NCI-H2227 (cell line): ENCODE data around the gene PDE11A.
"Not testable (repeated sequence)": the region's sequence is repeated elsewhere in the genome, so short reads cannot be mapped to it uniquely, and the experiment has no call there.

Experiments used
- DNase-seq: peaks from one replicate; lab custom pipeline; 2025; ENCODE audit not compliant: unreplicated experiment; lab: John Stamatoyannopoulos, UW

PDE11A gene

DNA sequence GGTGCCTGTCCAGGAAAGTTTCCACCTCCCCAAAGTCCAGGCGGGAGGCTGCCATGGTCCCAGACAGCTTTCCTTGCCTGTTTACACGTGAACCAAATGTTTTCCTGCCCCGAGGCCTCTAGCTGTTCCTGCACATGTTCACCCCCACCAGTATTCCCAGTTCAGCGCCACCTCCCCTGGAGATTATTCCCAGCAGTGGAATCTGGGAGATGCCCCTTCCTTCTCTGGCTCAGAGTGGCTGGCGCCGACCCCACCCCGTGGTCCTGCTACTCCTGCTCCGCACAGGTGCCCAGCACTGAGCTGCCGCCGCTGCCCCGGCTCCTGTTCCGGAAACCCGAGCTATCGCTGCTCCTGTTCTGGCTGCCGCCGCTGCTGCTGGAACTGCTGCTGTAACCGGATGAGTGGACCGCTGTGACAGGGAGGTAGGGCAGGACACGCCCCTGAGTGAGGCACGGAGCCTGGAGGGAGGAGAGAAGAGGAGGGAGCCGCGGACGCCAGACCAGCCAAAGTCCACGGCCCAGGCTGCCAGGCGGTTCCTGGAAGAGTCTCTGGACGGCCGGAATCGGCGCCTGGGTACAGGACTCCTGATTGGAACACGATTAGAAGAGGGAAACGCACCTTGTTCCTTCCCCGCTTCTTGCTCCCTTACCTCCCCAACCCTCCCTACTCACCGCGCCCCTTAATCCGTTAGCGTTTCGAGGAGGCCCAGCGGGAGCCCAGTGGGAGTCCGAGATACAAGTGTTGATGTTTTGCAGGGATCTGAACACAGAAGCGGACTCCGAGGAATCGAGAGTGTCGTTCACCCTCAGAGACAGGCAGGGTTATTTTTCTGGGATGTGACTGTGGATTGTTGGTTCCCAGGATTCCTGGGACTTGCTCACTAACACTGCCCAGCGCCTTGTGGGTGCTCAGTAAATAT is at the start of gene PDE11A:
Gene PDE11A (minus strand): TSS at position 395 of the 919 bp plus-strand sequence. CDS start 340 bp downstream, at position 55.
- peak; percentile 88 for DNase-seq

DNA sequence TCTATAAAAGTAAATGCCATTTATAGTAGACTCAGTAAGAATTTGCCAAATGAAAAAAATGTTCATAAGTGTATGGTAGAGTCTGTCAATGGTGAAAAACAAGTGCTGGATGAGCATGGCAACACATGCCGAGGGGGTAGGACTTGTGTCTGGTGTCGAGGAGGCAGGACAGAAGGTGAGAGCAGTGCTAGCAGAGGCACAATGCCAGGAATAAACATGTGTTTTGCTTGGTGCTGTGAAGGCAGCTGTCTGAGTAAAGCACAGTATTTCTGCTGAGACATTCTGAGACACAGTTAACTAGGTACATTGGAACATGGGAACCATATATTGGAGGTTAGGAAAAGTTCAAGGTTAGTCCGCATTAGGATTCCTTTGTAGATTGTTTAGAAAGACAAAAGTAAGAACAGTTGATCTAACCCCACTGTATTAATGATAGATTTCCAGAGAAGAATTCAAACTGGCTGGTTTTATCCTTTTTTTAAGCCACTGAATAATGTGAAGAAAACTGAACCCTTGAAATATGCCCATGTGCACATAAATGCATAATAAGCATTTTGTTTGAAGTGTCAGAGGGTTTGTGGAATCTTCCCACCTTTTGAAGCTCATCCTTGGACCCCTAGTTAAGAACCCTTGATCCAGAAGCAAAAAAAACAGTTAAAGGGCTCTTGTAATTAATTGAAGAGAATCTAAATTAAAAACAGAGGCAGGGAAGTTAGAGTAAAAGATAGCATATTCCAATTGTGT is 46.8 kb upstream of the PDE11A start:
- no peak for DNase-seq

DNA sequence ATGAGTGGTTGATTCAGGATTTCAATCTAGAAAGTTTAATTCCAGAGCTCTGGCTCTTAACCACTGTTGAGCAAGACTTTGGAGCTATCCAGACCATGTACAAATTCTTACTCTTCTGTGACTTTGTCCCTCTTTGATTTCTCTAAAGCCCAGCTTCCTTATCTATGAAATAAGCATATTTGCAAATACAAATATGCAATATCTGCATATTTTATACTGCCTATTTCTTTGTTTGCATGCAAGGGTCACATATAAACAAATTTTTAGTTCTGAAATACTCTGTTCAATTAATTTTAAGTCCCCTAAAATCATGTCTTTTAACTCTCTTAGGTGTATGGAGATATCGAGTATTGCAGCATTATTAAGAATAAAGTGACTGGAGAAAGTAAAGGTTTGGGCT is 45.1 kb upstream of the PDE11A start:
- DNase-seq, result no peak

DNA sequence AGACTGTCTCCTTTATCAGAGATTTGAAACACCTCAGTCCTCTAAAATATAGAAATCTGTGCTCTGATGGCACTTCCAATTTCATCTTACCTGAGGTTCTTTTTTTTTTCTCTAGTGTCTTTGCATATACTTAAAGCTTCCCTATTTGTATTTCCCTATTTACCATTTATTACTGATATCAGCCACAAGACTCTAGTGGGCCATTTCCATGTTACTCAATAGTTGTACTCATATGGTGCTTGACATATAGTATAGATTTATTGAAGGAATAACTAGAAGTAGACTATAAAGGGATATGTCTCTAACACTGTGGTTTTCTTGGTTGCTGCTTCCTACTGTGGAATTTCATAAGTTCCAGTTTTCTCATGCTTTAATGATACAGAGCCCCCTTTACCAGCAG is 42.7 kb upstream of the PDE11A start:
- DNase-seq, result no peak

DNA sequence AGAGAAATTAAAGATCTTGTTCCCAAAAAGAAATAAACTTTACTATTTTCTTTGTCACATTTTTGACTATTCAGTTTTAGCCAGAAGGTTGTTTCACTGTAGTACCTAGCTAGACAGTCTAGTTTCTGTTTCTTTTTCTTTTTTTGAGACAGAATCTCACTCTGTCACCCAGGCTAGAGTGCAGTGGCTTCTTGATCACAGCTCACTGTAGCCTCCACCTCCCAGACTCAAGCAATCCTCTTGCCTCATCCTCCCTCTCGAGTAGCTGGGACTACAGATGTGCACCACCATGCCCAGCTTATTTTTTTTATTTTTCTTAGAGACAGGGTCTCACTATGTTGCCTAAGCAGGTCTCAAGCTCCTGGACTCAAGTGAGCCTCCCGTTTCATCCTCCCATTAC is 41.9 kb upstream of the PDE11A start:
- DNase-seq, result no peak

DNA sequence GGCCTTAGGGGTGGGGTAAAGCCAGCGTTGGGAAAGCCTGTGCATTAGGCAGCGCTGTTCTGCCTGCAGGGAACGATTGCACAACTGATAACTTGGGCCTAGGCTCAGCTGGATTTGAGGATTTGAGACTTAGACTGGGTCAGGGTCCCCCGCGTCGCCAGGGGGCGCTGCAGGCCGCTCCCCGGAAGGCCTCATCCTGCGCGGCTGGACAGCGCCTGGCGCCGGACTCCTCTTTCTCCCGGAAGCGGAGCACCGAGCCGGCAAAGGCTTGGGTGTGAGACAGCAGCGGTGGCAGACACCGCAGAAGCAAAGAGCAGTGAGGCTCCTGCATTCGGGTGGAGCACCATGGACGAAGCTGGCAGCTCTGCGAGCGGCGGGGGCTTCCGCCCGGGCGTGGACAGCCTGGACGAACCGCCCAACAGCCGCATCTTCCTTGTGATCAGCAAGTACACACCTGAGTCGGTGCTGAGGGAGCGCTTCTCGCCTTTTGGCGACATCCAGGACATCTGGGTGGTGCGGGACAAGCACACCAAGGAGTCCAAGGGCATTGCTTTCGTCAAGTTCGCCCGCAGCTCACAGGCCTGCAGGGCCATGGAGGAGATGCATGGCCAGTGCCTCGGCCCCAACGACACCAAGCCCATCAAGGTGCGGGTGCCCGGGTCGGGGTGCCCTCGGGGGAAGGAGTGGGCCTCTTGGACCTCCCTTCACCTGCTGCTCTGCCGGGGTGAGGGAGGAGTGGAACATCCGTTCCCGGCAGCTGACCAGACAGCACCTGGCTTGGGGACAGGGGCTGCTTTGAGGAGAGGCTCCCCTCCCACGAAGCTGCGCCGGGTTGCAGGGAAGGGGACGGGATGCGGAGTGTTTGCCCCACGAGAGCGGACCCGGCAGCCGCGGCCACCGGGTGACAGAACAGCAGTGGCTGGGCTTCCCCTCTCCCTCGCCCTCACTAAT is 39.9 kb upstream of the PDE11A start, which contains the start of gene RBM45:
Gene RBM45 (plus strand): TSS at position 236 of the 951 bp plus-strand sequence. CDS start 110 bp downstream, at position 346.
- peak; percentile 97 for DNase-seq

DNA sequence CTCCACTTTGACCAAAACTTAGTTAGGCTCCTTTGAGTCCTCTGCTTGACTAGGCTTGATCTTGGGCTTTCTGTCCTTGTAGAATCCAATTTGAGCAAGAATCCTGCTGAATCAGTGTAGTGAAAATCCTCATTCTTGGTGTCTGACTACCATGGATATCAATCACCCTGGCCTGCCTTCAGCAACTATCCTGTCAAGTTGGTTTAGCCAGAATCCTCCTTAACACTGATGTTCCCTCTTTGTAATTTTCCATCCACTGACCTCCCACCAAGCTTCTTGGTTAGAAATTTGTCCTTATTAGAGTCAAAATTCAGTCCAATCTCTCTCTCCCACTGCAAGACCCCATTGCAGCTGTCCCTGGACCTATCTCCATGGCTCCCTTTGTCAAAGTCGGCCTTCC is 39.2 kb upstream of the PDE11A start:
- no peak for DNase-seq

DNA sequence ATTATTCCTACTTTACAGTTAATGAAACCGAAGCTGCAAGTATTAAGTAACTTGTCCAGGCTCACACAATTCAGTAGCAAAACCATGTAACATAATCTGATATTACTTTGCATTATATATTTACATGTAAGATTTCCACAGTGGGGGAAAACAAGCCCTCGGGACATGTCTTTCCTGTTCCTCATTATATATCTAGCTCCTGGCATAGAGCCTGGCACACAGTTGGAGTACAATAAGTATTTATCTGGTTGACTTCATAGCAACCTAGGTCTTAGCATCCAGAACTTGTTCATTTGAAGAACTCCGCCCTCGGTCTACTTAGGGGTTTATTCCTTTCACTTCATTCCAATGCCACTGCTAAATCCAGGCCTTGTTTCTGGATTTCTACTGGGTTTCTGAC is 38.1 kb upstream of the PDE11A start:
- no peak for DNase-seq

DNA sequence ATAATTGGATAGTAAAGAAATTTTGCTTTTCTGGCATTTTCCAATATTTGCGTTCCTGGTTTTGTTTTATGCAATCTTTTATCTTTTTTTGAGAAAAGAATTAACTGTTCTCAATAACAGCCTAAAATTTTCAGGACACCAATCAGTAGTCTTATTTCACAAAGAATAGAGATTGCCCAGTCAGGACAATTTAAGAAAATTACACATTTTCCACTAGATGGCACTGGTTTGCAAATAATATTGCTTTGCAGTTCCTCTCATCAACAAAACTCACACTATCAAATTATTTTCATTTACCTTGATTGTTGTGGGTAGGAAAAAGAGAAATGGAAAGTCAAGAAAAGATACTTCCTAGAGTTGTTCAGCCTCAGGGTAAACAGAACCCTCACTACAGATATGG is 37.2 kb upstream of the PDE11A start:
- peak; percentile 75 for DNase-seq

DNA sequence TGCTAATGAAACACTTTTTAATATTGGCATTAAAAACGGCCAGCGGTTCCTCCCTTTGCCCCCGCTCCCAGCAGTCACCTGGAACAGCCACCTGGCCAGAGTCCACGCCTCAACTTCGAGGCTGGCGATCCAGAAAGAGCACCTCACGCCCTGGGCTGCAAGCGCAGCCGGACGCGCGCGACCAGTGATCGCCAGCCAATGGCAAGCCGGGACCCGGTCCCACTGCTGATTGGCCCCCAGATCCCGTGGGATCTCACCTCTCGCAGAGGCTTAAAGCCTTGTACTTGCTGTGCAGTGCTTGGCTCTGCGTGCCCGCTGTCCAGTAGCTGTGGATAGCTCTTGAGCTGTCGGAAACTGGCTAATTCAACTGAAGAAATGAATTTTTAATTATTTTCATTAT is 35.6 kb upstream of the PDE11A start:
- no peak for DNase-seq

DNA sequence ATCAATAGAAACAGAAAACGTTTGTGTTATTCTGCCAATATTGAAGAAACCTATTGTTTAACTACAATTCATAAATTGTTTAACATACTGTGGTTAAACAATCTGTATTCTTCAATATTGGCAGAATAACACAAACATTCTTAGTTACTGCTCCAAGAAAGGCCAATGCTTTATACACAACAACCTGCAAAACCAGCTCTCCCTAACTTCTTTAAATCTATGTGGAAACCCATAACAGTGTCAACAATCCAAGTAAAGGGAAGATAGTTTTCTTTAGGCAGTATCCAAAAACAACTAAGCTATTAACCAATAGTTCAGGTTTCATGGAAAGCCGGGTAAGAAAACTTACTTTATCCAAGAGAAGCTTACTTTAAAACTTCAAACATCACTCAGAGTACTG is 33.5 kb upstream of the PDE11A start:
- DNase-seq, result no peak

DNA sequence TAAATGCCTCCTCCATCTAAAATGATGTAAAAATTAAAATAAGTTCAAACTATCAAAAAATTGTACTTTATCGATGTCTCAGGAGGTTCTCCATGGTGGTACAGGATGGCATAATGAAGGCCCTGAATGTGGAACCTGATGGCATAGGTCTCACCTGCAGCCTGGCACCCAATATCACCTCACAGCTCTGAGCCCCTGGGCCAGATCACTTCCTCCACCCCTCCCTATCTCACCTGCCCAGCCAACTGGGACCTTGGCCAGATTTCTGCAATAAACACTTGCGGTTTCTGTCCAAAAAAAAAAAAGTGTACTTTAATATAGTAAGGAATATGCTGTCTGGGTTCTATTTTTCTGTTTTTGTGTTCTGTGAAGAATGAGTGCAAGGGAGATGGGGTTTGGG is 33.0 kb upstream of the PDE11A start:
- no peak for DNase-seq

DNA sequence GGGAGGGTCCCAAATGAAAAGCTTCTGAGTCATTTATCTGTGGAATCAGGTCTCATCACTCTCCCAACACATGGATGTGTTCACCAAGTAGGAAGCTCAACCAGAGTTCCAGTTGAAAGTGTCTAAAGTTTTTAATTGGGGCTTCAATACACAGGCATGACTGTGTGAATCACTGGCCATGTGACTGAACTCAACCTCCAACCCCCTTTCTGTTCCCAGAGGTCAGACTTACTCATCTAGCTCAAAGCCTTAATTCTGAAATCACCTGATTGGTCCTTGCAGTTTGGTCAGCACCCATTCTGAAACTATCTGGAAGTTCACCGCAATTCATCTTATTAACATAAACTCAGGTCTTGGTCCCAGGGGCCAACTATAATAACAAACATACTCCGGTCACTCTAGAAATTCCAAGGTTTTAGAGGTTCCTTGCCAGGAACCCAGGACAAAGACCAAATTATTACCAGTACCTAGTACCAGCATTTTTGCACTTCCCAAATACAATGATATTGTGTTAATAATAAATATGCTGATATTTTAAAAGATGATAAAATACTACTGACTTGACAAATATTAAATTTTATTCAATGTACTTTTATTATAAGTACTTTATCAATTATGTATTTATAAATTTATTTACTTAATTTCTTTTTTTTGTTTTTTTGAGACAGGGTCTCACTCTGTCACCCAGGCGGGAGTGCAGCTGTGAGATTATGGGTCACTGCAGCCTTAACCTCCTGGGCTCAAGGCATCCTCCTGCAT is 28.9 kb upstream of the PDE11A start:
- no peak for DNase-seq

DNA sequence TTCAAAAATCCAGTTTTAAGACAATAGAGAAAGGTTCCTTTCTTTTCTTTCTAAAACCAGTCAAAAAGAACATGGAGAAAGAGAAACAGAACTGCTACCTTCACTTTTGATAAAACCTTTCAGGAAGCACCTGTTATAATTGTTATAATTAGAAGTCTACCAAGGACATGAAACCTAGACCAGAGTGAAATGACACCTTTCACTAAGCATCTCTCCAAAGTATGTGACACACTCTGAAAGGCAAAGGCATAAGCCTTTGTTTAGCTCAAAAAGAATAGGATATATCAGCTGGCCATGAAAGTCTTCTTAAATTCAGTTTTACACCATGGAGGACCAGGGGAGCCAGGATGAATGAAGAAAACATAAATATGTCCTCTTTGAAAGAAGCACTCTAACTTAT is 20.9 kb upstream of the PDE11A start:
- no peak for DNase-seq

DNA sequence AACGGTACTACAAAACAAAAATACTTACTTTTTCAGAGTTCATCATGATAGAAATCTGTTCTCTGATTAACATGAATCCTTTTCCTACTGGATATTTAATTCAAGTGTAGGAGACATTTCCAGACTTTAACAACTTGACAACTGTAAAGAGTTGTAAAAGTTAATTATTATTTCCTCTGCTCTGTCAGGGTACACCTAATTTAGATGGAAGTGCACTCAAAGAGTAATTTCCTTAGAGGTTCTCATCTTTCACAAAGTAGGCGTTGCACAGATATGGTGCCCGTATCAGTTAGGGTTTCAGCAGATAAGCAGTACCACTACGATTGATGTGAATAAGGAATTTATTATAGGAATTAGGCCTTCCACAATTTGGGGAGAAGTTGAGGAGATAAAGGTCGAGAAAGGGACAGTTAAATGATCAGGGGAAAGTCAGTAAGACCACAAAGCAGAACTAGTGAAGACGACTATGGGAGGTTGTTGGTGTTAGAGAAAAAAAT is 16.2 kb upstream of the PDE11A start:
- DNase-seq, result no peak

DNA sequence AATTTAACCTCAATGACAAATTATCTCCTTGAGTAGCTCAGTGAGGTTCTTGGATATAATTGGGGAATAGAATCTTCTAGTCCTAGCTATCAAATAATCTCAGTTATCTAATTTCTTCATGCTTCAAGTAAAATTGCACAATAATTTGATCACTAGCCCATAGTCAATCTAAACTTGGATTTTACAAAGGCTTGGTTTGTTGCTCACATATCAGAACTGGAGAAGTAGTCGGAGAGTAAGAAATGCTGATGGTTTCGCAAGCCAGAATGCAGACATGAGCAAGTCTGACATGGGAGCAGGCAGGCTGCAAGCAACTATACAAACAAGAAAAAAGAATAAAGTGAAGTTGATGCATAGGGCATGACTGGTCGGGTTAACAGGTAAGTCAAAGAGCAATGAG is 11.7 kb upstream of the PDE11A start:
- no peak for DNase-seq

DNA sequence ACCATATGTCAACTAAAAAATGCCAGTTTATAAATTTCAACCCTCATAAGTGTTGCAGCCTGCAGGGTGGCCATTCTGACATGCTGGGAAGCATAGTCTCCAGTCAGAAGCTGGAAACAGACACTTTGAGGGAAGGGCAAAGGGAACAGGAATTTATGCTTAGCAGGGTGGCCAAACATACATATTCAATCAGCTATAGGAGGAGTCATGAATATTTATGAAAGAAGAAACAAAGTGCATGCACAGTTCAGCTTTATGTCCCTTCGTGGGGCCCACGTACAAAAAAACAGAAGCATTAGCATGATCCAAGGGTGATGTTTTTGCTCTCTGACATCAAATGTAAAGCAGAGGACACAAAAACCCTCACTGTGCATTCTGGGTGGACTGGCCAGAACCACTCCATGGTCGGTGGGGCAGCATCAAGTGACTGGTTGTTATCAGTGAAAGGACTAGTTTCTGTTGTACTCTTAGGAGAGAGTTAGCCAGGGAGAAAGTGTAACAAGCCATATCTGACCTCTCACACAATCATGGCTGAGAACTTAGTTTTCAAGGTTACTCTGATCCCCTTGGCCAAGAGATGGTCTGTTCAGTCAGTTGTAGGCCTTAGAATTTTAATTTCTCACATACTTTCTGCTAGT is 9.9 kb upstream of the PDE11A start:
- no peak for DNase-seq

DNA sequence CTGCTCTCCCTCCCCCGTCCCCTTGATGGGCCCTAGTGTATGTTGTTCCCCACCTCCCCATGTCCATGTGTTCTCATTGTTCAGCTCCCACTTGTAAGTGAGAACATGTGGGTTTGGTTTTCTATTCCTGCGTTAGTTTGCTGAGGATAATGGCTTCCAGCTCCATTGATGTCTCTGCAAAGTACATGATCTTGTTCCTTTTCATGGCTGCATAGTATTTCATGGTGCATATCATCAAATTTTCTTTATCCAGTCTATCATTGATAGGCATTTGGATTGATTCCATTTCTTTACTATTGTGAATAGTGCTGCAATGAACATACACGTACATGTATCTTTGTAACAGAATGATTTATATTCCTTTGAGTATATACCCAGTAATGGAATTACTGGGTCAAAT is 6.7 kb upstream of the PDE11A start:
- not testable (repeated sequence) for DNase-seq

DNA sequence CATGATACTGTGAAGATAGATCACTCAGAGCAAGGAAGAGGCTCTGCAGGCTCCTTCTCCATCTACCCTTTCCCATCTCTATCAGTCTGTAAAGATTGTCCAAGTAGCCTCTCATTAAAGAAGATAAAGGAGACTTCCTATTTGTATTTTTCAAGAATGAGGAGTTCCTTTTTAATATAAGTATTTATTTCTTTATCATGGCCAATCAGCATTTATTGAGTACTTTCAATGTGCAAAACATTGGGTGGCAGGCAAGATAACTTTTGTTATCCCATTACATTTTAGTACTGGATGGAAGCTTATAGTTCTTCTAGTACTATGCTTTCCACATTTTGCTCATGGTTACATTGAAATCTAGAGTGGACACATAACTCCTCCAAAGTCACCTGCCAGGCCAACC is 3.6 kb upstream of the PDE11A start:
- DNase-seq, result no peak

DNA sequence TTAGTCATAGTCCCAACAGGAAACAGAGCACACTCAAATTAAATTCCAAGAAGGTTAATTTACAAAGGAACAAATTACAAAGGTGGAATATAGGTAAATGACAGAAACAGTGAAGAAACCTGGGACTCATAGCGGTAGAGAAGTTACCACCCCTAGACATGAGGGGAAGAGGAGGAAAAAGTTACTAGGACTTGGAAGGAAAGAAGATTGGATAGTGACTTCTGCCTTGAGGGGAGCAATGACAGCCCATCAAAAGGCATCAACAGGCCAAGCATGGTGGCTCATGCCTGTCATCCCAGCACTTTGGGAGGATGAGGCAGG is 2.4 kb upstream of the PDE11A start:
- DNase-seq, result no peak
